SK-N-SH (cell line): ENCODE data around the gene FKBP7. TPM values are rescaled to one million over a fixed set of nuclear protein-coding genes. Genes with fewer than 3 reads are reported as not detected.
A peak's percentile ranks its signal among the peaks of the same experiment; 100 is the strongest.

ENCODE experiments used
- CTCF ChIA-PET: fragments of 300-600, 350-600 bp; formaldehyde crosslinking; extraction: SDS; loops from one replicate; lab custom pipeline; 2021; lab: Yijun Ruan, JAX
- POLR2A ChIA-PET: fragments of 350-600 bp; sonication (Branson Sonifier 250); formaldehyde crosslinking; extraction: SDS; loops from one replicate; lab custom pipeline; 2020; ENCODE audit warnings: antibody characterized with exemption, inconsistent platforms; lab: Yijun Ruan, JAX
- DNase-seq: peaks from one replicate; pipeline ENCODE4 v3.0.0; 2012
- H2AFZ ChIP-seq: fragments of 200-600 bp; sonication (generic); 2 replicates; pipeline ENCODE4 v1.8.1; 2016; ENCODE audit warnings: antibody characterized with exemption, mild to moderate bottlenecking, low read depth
- H3F3A ChIP-seq: fragments of 200-600 bp; sonication (generic); replicated peaks from 2 replicates; pipeline ENCODE3; 2016; ENCODE audit warnings: antibody characterized with exemption, mild to moderate bottlenecking; ENCODE audit not compliant: insufficient read depth
- H3K27ac ChIP-seq, 2 experiments: fragments of 200-500 bp in 1 of 2; fragments of 200-600 bp in 1 of 2; sonication (Bioruptor generic) in 1 of 2; sonication (generic), shearing (Covaris generic) in 1 of 2; 2 replicates each; pipeline versions ENCODE4 v1.5.1 to v1.6.1; 2014 to 2016; ENCODE audit warnings: low read depth in 2 of 2, inconsistent platforms in 1 of 2, low read length in 1 of 2, mild to moderate bottlenecking in 1 of 2, mixed read lengths in 1 of 2
- H3K27me3 ChIP-seq: fragments of 200-600 bp; sonication (generic), shearing (Covaris generic); 2 replicates; pipeline ENCODE4 v1.6.1; 2016; ENCODE audit warnings: mixed run types; ENCODE audit not compliant: insufficient read depth
- H3K36me3 ChIP-seq, 2 experiments: fragments of 200-500 bp in 1 of 2; fragments of 200-600 bp in 1 of 2; sonication (Bioruptor generic) in 1 of 2; sonication (generic) in 1 of 2; replicated peaks in 1 of 2; 2 replicates each; pipeline versions ENCODE3 to v1.5.1; 2014 to 2016; ENCODE audit warnings: low read length in 1 of 2, mild to moderate bottlenecking in 1 of 2; ENCODE audit not compliant: insufficient read depth in 2 of 2, control insufficient read depth in 1 of 2
- H3K4me1 ChIP-seq, 2 experiments: fragments of 200-500 bp in 1 of 2; fragments of 200-600 bp in 1 of 2; sonication (Bioruptor generic) in 1 of 2; sonication (generic), shearing (Covaris generic) in 1 of 2; 2 replicates each; pipeline versions ENCODE4 v1.5.1 to v1.6.1; 2014 to 2016; ENCODE audit warnings: low read depth in 1 of 2, low read length in 1 of 2, mixed run types in 1 of 2; ENCODE audit not compliant: insufficient read depth in 2 of 2, control insufficient read depth in 1 of 2
- H3K4me2 ChIP-seq: fragments of 200-600 bp; sonication (generic), shearing (Covaris generic); 2 replicates; pipeline ENCODE4 v1.6.1; 2017; ENCODE audit warnings: mixed run types
- H3K4me3 ChIP-seq, 2 experiments: fragments of 200-500 bp in 1 of 2; fragments of 200-600 bp in 1 of 2; sonication (Bioruptor generic) in 1 of 2; sonication (generic), shearing (Covaris generic) in 1 of 2; 2 replicates each; pipeline versions ENCODE4 v1.5.1 to v1.8.1; 2014 to 2016; ENCODE audit warnings: low read depth in 2 of 2, inconsistent platforms in 1 of 2, low read length in 1 of 2, mild to moderate bottlenecking in 1 of 2, mixed read lengths in 1 of 2, moderate library complexity in 1 of 2
- H3K79me2 ChIP-seq: fragments of 200-600 bp; sonication (generic); 2 replicates; pipeline ENCODE4 v1.8.1; 2017; ENCODE audit warnings: mild to moderate bottlenecking; ENCODE audit not compliant: insufficient read depth
- H3K9ac ChIP-seq: fragments of 200-600 bp; sonication (generic); 2 replicates; pipeline ENCODE4 v1.6.1; 2017; ENCODE audit warnings: mixed run types
- H3K9me2 ChIP-seq: fragments of 200-600 bp; sonication (generic); 2 replicates; pipeline ENCODE4 v1.6.1; 2017; ENCODE audit warnings: mixed run types
- H3K9me3 ChIP-seq: fragments of 200-600 bp; sonication (generic); 2 replicates; pipeline ENCODE4 v1.6.1; 2017; ENCODE audit warnings: mixed run types, mild to moderate bottlenecking, moderate library complexity
- H4K20me1 ChIP-seq: fragments of 200-600 bp; sonication (generic); 2 replicates; pipeline ENCODE4 v1.6.1; 2017; ENCODE audit warnings: mild to moderate bottlenecking, mixed run types; ENCODE audit not compliant: insufficient read depth
- ELF1 ChIP-seq: IDR thresholded peaks from 2 replicates; pipeline ENCODE4 v1.4.0; 2012
- EP300 ChIP-seq, 2 experiments: IDR thresholded peaks; 2 replicates each; pipeline versions ENCODE4 v1.4.0 to v1.6.1; 2012; ENCODE audit warnings: borderline replicate concordance in 1 of 2, low read depth in 1 of 2, low read length in 1 of 2
- EZH2phosphoT487 ChIP-seq: fragments of 200-600 bp; sonication (generic); IDR thresholded peaks from 2 replicates; pipeline ENCODE4 v1.6.1; 2017; ENCODE audit warnings: low read depth, mixed run types, mild to moderate bottlenecking, antibody characterized with exemption, moderate library complexity, borderline replicate concordance
- FOSL2 ChIP-seq: IDR thresholded peaks from 2 replicates; pipeline ENCODE4 v1.4.0; 2012; ENCODE audit warnings: low read depth, mild to moderate bottlenecking, moderate library complexity, borderline replicate concordance
- FOXJ3 ChIP-seq: sonication (generic); formaldehyde crosslinking; IDR thresholded peaks from 2 replicates; pipeline ENCODE4 v1.5.1; 2020; ENCODE audit warnings: mild to moderate bottlenecking, missing genetic modification reagents
- FOXM1 ChIP-seq: IDR thresholded peaks from 2 replicates; pipeline ENCODE4 v1.4.0; 2012; ENCODE audit warnings: low read depth, mild to moderate bottlenecking
- GABPA ChIP-seq: IDR thresholded peaks from 2 replicates; pipeline ENCODE4 v1.4.0; 2012; ENCODE audit warnings: low read depth, mild to moderate bottlenecking
- GATA2 ChIP-seq: sonication (generic); formaldehyde crosslinking; IDR thresholded peaks from 2 replicates; pipeline ENCODE4 v1.5.0; 2020; ENCODE audit warnings: mild to moderate bottlenecking, missing genetic modification reagents
- JUND ChIP-seq: IDR thresholded peaks from 2 replicates; pipeline ENCODE4 v1.4.0; 2012
- MEF2A ChIP-seq: IDR thresholded peaks from 2 replicates; pipeline ENCODE4 v1.4.0; 2012; ENCODE audit warnings: low read depth, borderline replicate concordance
- MXI1 ChIP-seq: IDR thresholded peaks from 2 replicates; pipeline ENCODE4 v1.6.1; 2012; ENCODE audit warnings: mild to moderate bottlenecking, low read depth, low read length, improper control_type of control experiment
- NFIC ChIP-seq: IDR thresholded peaks from 2 replicates; pipeline ENCODE4 v1.4.0; 2012; ENCODE audit warnings: borderline replicate concordance
- NRF1 ChIP-seq: IDR thresholded peaks from 2 replicates; pipeline ENCODE4 v1.6.1; 2012; ENCODE audit warnings: low read depth, mild to moderate bottlenecking, low read length
- RCOR1 ChIP-seq: fragments of 150-350 bp; IDR thresholded peaks from 2 replicates; pipeline ENCODE4 v1.6.1; 2017; ENCODE audit warnings: antibody characterized with exemption, low read length
- SIN3A ChIP-seq: IDR thresholded peaks from 2 replicates; pipeline ENCODE4 v1.6.1; 2012; ENCODE audit warnings: low read depth, mild to moderate bottlenecking, low read length, moderate library complexity, borderline replicate concordance
- TCF12 ChIP-seq: IDR thresholded peaks from 2 replicates; pipeline ENCODE4 v1.4.0; 2012
- YY1 ChIP-seq: IDR thresholded peaks from 2 replicates; pipeline ENCODE4 v1.4.0; 2012; ENCODE audit warnings: low read depth, mild to moderate bottlenecking
- whole genome bisulfite sequencing: methylation state at CpG from one replicate; pipeline ENCODE4 v1.1.6; 2017; ENCODE audit warnings: low lambda C conversion rate; 5-methylcytosine and 5-hydroxymethylcytosine counted together
- polyA plus RNA-seq, 3 experiments: library from polyadenylated mRNA; depleted of rRNA; stranded (reverse); fragments of >200 nt; gene quantifications; 2 replicates each; pipeline ENCODE4 v1.2.3, GENCODE V29; 2012
- TF ChIP-seq, protein P1 (sequence below): IDR thresholded peaks from 2 replicates; pipeline ENCODE4 v1.4.0; 2012; ENCODE audit warnings: low read depth, borderline replicate concordance
- TF ChIP-seq, protein P2 (sequence below): IDR thresholded peaks from 2 replicates; pipeline ENCODE4 v1.6.1; 2012; ENCODE audit warnings: mild to moderate bottlenecking, low read depth, low read length, moderate library complexity
- TF ChIP-seq, protein P3 (sequence below): IDR thresholded peaks from 2 replicates; pipeline ENCODE4 v1.4.0; 2012; ENCODE audit warnings: low read depth

The FKBP7 gene
- polyA plus RNA-seq, 1 of the 3 experiments (the other 2 are of a cell fraction) = 35.6 TPM

DNA sequence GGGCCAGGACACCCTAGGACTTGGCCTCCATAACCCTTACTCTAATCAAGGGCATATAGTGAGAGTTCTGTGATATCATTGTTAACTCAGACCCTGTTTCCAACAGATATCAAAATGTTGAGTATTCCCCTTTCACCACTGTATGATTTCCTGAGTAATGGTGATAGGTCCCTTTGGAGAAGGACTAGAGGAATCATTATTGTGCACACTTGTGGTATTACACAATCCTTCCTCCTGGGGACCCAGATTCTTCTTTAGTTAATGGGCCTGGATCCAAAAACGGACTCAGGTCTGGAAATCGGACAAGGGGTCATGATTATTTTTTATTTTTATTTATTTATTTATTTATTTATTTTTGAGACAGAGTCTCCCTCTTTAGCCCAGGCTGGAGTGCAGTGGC is 50.9 kb downstream of the FKBP7 start:
- Histone ChIP-seq H3K27ac (no peak overlapping the region), H2AFZ (no peak overlapping the region), H3K4me1 (no peaks in the 10 kb centered on the region), H4K20me1 (no peaks in the 10 kb centered on the region), H3K9ac (no peak overlapping the region), H3K27me3 (no peaks in the 10 kb centered on the region), H3K79me2 (peaks cover 29% of the 10 kb centered on the region), H3K4me3 (no peak overlapping the region), H3F3A (peaks cover 3% of the 10 kb centered on the region), H3K9me3 (no peaks in the 10 kb centered on the region), H3K4me2 (no peak overlapping the region), H3K36me3 (peaks cover 38 to 41% of the 10 kb centered on the region in 2 experiments), H3K9me2 (no peaks in the 10 kb centered on the region)
- no peak for DNase-seq
- TF ChIP-seq NFIC (no peak), FOXM1 (no peak), ELF1 (no peak), NRF1 (no peak), YY1 (no peak), GATA2 (CRISPR knock-in tag) (no peak), MXI1 (no peak)
- CTCF ChIA-PET = interaction anchor here (1.6 to 3.0 kb wide), 3 partner anchors 9 to 315 kb away, joined by 3 to 12 read pairs (median 9); partner anchors contain the start of gene RBM45
- POLR2A ChIA-PET = no interaction called here
- 92% methylated on average over 2 of the region's 2 CpGs for WGBS

DNA sequence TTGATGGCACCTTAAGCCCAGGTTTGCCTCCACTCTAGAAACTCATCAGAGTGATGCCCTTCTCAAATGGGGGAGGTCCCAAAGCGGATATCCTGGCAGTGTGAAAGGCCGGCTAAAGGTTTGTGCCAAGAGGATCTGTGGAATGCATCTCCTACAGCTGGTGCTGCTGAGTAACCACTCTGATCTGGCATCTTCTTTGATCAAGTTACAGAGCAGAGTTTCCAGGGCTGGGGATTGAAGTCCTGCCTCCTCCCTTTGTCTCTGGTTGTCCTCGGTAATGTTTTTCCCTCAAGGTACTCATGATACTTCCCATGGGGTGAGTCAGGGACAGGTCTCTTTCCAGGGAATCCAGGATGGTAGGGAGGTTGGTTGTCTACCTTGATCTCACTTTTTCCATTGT is 52.0 kb downstream of the FKBP7 start:
- no peak for TF ChIP-seq EZH2phosphoT487
- TF ChIP-seq FOXM1 = no peak
- no peak for TF ChIP-seq RCOR1
- 0 out of 2 replicates have a peak, but pooled peaks have one; percentile 11 for TF ChIP-seq NFIC
- TF ChIP-seq SIN3A = no peak
- TF ChIP-seq, protein P1, sequence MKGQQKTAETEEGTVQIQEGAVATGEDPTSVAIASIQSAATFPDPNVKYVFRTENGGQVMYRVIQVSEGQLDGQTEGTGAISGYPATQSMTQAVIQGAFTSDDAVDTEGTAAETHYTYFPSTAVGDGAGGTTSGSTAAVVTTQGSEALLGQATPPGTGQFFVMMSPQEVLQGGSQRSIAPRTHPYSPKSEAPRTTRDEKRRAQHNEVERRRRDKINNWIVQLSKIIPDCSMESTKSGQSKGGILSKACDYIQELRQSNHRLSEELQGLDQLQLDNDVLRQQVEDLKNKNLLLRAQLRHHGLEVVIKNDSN = no peak
- no peak for TF ChIP-seq JUND
- TF ChIP-seq, protein P2, sequence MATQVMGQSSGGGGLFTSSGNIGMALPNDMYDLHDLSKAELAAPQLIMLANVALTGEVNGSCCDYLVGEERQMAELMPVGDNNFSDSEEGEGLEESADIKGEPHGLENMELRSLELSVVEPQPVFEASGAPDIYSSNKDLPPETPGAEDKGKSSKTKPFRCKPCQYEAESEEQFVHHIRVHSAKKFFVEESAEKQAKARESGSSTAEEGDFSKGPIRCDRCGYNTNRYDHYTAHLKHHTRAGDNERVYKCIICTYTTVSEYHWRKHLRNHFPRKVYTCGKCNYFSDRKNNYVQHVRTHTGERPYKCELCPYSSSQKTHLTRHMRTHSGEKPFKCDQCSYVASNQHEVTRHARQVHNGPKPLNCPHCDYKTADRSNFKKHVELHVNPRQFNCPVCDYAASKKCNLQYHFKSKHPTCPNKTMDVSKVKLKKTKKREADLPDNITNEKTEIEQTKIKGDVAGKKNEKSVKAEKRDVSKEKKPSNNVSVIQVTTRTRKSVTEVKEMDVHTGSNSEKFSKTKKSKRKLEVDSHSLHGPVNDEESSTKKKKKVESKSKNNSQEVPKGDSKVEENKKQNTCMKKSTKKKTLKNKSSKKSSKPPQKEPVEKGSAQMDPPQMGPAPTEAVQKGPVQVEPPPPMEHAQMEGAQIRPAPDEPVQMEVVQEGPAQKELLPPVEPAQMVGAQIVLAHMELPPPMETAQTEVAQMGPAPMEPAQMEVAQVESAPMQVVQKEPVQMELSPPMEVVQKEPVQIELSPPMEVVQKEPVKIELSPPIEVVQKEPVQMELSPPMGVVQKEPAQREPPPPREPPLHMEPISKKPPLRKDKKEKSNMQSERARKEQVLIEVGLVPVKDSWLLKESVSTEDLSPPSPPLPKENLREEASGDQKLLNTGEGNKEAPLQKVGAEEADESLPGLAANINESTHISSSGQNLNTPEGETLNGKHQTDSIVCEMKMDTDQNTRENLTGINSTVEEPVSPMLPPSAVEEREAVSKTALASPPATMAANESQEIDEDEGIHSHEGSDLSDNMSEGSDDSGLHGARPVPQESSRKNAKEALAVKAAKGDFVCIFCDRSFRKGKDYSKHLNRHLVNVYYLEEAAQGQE = no peak
- TF ChIP-seq TCF12 = 0 out of 2 replicates have a peak, but pooled peaks have one; percentile 9
- no peak for TF ChIP-seq FOSL2
- TF ChIP-seq YY1 = no peak
- no peak for TF ChIP-seq EP300 (IDR thresholded peaks at IDR 0.05; ENCODE audit: borderline replicate concordance in 1 of 2, low read depth in 1 of 2, low read length in 1 of 2)
- no peak for TF ChIP-seq MXI1
- no peak for TF ChIP-seq GABPA
- TF ChIP-seq, protein P3, sequence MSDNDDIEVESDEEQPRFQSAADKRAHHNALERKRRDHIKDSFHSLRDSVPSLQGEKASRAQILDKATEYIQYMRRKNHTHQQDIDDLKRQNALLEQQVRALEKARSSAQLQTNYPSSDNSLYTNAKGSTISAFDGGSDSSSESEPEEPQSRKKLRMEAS = no peak
- TF ChIP-seq FOXJ3 (CRISPR knock-in tag) = no peak
- no peak for TF ChIP-seq MEF2A
- DNase-seq = no peak
- Histone ChIP-seq H3K79me2 (peaks cover 30% of the 10 kb centered on the region), H3K4me2 (no peak overlapping the region), H4K20me1 (no peaks in the 10 kb centered on the region), H3K9me3 (no peaks in the 10 kb centered on the region), H3K27me3 (no peaks in the 10 kb centered on the region), H3K27ac (no peak overlapping the region), H3F3A (peaks cover 3% of the 10 kb centered on the region), H3K36me3 (peaks cover 27 to 36% of the 10 kb centered on the region in 2 experiments), H3K9me2 (no peaks in the 10 kb centered on the region), H3K4me1 (no peaks in the 10 kb centered on the region), H3K4me3 (no peak overlapping the region; a peak in 1 of 4 replicates), H2AFZ (no peak overlapping the region), H3K9ac (no peak overlapping the region)
- ChIA-PET POLR2A (no interaction called here), CTCF (interaction anchor here (0.6 to 3.0 kb wide), 2 partner anchors 12 to 177 kb away, joined by 5 to 12 read pairs; no protein-coding TSS in a partner anchor)
- 86% methylated on average over 3 of the region's 3 CpGs for WGBS
